ENCODE data around the gene CPS1.

Gene CPS1

GRCh38 chr2:210556329-210556980 lies at the start of gene CPS1:
Gene CPS1 (plus strand): TSS chr2:210556599. CDS start chr2:210556734, 135 bp downstream.
- no peak for DNase-seq (ENCODE audit: low read depth in 2 of 2, low spot score in 1 of 2)

- no peak for DNase-seq (ENCODE audit: low read depth in 2 of 2, low spot score in 1 of 2)
These were observed 40.5 kb upstream of the CPS1 start for GRCh38 chr2:210515911-210516310.

DNA sequence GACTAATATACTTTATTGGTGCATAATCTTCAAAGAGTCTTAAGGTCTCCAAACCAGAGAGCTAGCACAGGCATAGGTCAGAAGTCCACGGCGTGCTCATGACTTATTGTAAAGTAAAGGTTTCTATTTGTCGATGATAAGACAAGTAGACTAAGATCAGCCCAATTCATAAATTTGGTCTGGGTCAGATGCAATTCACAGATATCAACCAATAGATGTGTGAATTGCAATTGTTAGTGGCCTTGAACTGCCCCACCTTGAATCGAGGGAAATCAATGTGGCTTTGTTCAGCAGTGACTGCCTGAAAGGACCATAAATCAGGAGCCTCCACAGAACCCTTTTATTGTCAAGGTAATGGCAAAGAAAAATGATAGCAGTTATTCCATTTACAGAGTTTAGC lies 39.1 kb upstream of the CPS1 start:
- DNase-seq (ENCODE audit: low read depth in 2 of 2, low spot score in 1 of 2), result no peak

GRCh38 chr2:210519594-210519993 lies 36.8 kb upstream of the CPS1 start:
- DNase-seq (ENCODE audit: low read depth in 2 of 2, low spot score in 1 of 2), result no peak

DNA sequence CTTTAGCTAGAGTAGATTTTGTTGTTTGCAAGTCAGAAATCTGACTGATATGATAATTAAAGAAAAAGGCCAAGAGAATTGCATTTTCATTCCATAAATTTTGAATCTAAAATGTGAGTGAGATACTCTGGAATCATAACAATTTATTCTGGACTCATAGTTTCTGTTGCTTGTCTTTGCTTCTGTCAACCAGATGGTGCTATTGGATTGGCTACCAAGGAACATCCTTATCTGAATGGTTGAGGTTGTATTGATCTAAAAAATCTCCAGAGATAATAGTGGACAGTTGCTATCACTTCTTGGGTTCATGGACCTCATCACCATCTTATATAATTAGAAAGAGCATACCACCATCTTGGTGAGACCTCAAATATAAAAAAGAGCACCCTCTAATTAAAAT lies 34.0 kb upstream of the CPS1 start:
- no peak for DNase-seq (ENCODE audit: low read depth in 2 of 2, low spot score in 1 of 2)

DNA sequence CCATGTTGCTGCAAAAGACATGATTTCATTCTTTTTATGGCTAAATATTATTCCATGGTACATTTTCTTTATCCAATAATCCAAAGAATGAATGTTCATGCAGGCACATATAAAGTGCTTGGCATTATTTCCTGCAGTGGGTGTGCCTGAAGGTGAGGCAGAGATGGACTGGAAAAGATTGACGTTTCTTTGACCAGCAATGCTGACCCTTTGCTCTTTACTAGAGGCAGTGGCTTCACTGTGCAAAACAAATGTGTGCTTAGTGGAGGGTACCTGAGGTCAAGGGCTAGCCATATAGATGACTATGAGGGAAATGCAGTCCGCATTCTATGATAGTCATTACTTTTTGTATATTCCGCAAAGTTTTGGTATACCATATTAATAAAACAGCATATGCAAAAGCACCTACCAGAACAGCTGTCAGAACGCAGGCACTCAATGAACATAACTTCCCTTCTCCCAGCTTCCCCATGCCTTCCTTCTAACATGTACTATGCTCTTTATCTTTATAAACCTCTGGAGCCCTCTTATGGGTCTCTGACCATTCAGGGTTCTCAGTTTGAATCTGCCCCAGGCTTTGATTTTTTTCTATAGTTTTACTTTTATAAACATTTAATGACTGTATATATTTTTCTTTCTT lies 32.6 kb upstream of the CPS1 start:
- DNase-seq (ENCODE audit: low read depth in 2 of 2, low spot score in 1 of 2), result no peak

DNA sequence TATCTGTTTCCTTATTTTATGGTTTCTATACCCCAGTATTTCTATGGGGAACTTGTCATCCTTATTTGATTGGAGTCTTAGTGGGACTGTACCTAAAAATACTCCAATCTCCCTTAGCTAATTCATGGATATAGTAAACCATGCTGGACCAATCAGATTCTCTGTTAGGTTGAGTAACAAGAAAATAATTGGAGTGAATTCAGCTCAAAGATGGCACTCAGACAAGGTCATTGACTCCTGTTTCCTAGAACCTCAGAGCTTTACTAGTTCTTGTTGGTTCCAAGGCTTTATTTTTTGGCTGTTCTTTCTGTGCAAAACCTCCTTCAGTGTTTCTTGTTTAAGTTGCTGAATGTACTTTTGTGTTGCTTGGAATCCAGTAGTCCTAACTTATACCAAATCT lies 31.9 kb upstream of the CPS1 start:
- no peak for DNase-seq (ENCODE audit: low read depth in 2 of 2, low spot score in 1 of 2)

GRCh38 chr2:210527286-210527685 lies 29.1 kb upstream of the CPS1 start:
- DNase-seq (ENCODE audit: low read depth in 2 of 2, low spot score in 1 of 2), result no peak

GRCh38 chr2:210528716-210529115 lies 27.7 kb upstream of the CPS1 start:
- no peak for DNase-seq (ENCODE audit: low read depth in 2 of 2, low spot score in 1 of 2)

DNA sequence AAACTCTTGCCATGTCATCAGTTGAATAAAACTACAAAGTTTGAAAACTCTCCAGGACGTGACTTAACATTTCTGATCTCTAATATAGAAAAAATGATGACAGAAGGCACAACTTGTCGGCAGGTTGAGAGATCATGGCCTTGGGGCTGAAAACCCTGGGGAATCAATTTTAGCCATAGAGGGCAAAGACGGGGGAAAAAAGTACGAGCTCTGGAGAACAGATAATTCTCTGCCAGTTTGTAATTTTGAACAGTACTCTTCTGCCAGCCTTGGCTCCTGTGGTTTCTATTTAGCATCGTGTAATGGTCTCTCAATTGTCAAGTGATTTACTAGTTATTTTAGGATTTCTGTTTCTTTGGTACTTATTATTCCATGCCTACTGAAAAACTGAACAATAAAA lies 25.3 kb upstream of the CPS1 start:
- no peak for DNase-seq (ENCODE audit: low read depth in 2 of 2, low spot score in 1 of 2)

DNA sequence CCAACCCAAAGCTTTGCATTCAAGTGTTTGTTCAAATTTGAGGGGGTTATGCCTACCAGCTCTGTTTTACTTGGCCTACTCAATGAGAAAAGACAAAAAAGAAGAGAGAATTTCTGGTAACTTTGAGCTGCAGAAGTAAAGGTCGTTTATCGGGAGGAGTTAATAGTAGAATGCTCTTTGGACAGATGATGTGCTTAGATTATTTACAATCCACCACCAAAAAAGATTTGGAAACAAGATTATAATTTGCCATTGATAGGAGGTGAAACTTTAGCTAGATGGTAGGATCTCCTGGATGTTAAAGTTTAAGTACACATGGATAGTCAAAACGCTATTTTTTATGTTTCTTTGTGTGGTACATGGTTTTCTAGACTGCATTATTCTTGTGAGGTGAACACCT lies 24.9 kb upstream of the CPS1 start:
- DNase-seq (ENCODE audit: low read depth in 2 of 2, low spot score in 1 of 2), result no peak

- DNase-seq (ENCODE audit: low read depth in 2 of 2, low spot score in 1 of 2), result no peak
These were observed 23.0 kb upstream of the CPS1 start for GRCh38 chr2:210533389-210533788.

DNA sequence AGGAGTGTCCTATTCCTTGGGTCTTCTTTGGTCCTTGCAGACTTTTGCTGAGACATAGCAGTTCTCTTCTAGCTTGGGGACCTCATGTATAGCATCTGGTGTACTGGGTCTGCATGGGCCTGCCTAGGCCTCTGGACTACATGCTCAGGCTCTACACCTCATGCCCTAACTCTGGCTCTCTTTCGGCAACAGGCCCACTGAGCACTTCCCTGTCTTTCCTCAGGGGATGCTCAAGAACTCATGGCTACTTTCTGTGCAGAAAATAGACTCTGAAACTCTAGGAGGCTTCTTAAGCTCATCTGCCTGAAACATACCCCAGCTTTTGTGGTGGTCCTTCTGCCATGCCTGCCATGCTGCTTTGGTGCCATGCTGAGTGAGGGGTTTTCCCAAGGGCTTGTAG lies 21.5 kb upstream of the CPS1 start:
- no peak for DNase-seq (ENCODE audit: low read depth in 2 of 2, low spot score in 1 of 2)

DNA sequence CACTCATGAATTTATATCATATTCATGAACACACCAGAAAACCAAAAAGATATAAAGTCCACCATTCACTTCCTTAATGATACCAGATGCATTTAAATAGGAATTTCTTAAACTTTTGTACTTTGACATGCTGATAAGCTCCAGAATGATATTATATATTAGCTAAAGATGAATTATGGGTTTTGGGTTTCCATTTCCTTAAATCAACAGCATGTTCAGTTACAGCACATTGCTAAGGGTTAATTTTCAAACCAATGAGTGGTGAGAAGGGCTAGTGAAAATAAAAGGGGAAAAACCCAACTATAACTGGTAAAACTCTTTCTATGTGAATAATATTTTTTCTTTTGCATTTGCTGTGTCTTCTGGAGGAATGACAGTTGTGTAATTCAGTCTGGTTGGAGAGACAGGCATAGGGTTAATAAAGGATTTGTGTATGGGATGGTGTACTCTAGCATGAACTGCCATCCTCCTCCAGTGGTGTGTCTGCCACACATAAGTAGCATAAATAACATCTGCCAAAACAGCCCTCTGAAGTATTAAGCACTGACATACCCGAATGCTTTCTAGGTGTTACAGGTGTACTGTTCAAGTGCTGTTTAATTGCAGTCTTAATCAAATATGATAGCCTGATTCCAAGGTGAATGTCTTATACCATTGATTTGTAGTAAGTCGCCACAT lies 19.3 kb upstream of the CPS1 start:
- DNase-seq (ENCODE audit: low read depth in 2 of 2, low spot score in 1 of 2), result no peak

DNA sequence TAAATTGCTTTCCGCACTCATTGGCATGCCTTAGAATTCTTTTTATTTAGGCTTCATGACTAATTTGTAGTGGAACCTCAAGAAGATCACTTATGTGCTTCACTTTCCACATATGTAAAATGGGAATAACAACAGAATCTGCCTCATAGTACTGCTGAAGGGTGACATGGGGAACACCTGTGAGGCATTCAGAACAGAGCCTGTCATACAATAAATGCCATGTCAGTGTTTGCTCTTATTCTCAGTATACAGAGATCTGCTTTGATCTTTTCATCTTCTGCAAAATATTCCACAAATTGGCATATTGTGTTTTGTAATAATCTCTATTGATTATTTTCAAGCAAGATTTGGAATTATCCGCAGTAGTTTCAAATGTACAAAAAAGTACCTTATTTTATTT lies 17.4 kb upstream of the CPS1 start:
- no peak for DNase-seq (ENCODE audit: low read depth in 2 of 2, low spot score in 1 of 2)

DNA sequence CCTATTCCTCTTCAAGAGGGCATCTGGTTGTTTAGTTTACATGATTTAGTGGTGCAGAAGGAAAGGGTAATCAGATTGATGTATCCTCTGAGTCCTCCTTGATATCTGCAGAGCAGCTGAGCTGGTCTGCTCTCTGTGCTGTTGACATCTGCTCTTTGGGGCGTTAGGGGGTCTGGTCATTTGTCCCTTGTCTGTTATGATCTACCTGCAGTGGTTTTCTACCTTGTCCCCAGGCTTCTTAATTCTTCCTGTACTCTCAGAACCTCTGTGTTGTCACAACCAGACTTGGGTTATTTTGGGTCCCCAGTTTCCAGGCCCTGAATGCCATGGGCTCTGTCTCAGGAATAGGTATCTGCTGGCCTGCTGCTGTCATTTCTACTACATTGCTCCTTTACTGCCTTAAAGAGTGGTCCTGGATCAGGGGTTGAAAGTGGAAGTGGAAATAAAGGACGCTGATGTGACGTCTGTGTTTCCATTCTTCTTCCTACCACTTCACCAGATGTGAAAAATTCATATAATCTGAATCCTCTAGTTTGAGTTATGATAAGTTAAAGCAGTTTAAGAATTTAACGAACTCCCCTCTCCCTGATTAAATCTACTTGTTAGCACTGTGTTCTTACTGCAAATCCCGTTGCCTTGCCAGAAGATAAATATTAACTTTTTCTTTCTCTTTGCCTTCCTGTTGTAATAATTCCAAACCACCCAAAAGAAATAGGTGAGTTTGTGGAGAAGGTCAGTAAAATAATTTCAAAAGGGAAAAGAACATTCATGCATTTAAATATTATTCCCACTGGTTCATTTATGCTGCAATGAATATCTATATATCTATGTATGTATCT lies 16.6 kb upstream of the CPS1 start:
- DNase-seq (ENCODE audit: low read depth in 2 of 2, low spot score in 1 of 2), result no peak

- DNase-seq (ENCODE audit: low read depth in 2 of 2, low spot score in 1 of 2), result no peak
These were observed 15.9 kb upstream of the CPS1 start for GRCh38 chr2:210540471-210540870.

DNA sequence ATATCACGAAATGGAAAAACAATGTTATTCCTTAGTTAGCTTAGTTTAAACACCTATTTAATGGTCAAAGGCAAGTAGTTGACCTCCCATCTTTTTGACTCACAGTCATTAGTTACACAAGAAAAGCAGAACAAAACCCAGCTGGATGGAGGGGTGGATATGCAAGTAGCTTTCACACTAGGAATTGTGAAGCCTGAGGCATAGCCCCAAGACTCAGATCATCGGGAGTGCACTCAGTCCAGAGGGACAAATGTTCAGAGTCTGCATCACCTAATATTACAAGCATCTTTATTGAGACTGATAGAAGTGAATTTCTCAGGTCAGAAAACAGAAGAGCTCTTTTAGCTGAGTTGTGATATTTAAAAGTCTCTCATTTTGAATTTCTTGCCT lies 15.5 kb upstream of the CPS1 start:
- DNase-seq (ENCODE audit: low read depth in 2 of 2, low spot score in 1 of 2), result no peak

DNA sequence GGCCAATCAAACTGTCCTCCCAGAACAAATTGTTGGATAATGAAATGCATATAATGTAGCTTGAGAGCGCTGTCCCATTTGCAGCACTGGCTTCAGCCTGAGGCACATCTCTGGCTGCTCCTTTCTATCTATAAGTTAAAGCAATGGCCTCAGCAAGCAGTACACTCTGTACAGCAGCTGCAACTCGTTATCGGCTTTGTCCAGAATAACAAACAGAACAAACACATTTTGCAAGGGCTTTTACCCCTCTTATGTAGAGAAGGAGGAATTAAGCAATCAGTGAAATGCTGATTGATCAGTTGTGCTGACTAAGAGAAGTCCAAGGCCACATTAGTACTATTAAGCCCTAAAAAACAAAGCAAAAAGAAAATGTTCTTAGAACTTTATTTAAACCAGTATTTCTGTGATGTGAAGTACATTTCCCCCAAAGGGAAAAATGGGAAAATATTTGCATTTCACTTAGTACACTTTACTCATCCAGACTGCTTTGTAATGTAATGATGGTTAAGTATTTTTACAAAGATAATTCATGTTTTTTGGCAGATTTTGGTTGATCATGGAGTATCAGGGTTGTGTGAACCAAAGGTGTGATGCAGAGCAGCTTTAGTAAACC lies 15.0 kb upstream of the CPS1 start:
- no peak for DNase-seq (ENCODE audit: low read depth in 2 of 2, low spot score in 1 of 2)

- DNase-seq (ENCODE audit: low read depth in 2 of 2, low spot score in 1 of 2), result no peak
These were observed 12.3 kb upstream of the CPS1 start for GRCh38 chr2:210544007-210544590.

GRCh38 chr2:210544831-210545230 lies 11.6 kb upstream of the CPS1 start:
- no peak for DNase-seq (ENCODE audit: low read depth in 2 of 2, low spot score in 1 of 2)
